A673 (cell line): ENCODE data around the gene BMERB1. TPM values are rescaled to one million over a fixed set of nuclear protein-coding genes. Genes with fewer than 3 reads are reported as not detected.

Experiments
- BruUV-seq: library from RNA; stranded (reverse); fragments of 400-500 nt; replicated peaks from 2 replicates; lab custom pipeline; 2021; lab: Mats Ljungman, UMichigan
- CTCF ChIA-PET: fragments of 300-600 bp; sonication (Branson Sonifier 250); formaldehyde crosslinking; loops from one replicate; lab custom pipeline; 2022; ENCODE audit warnings: antibody characterized with exemption; lab: Charles Lee
- POLR2A ChIA-PET: fragments of 300-600 bp; sonication (Branson Sonifier 250); formaldehyde crosslinking; loops from one replicate; lab custom pipeline; 2022; ENCODE audit warnings: antibody characterized with exemption; ENCODE audit not compliant: low non-redundant PET; lab: Charles Lee
- DNase-seq: peaks from one replicate; pipeline ENCODE4 v3.0.0-alpha.2; 2015; ENCODE audit warnings: low spot score
- H3K27ac ChIP-seq: fragments of 200-600 bp; sonication (generic); 2 replicates; pipeline ENCODE4 v1.5.1; 2016; ENCODE audit warnings: mixed run types, low read depth, mild to moderate bottlenecking, mixed read lengths, antibody characterized with exemption, low read length; ENCODE audit not compliant: poor library complexity, severe bottlenecking
- H3K27me3 ChIP-seq: fragments of 200-600 bp; sonication (generic); replicated peaks from 2 replicates; pipeline ENCODE4 v1.6.1; 2017; ENCODE audit warnings: mixed run types, low read depth, mild to moderate bottlenecking, mixed read lengths, antibody characterized with exemption, low read length; ENCODE audit not compliant: insufficient read depth, poor library complexity
- H3K36me3 ChIP-seq: fragments of 200-600 bp; sonication (generic); 2 replicates; pipeline ENCODE4 v1.6.1; 2016; ENCODE audit warnings: mixed run types, mild to moderate bottlenecking, mixed read lengths, antibody characterized with exemption, low read length; ENCODE audit not compliant: insufficient read depth, poor library complexity, severe bottlenecking
- H3K4me1 ChIP-seq: fragments of 200-600 bp; sonication (generic); 2 replicates; pipeline ENCODE4 v1.6.1; 2017; ENCODE audit warnings: mixed run types, mild to moderate bottlenecking, mixed read lengths, antibody characterized with exemption, low read length; ENCODE audit not compliant: insufficient read depth, poor library complexity, severe bottlenecking
- H3K4me3 ChIP-seq: fragments of 200-600 bp; sonication (generic); 2 replicates; pipeline ENCODE4 v1.5.1; 2016; ENCODE audit warnings: low read depth, mixed run types, mild to moderate bottlenecking, mixed read lengths, low read length; ENCODE audit not compliant: poor library complexity, severe bottlenecking
- H3K9me3 ChIP-seq: fragments of 200-600 bp; sonication (generic); 2 replicates; pipeline ENCODE4 v1.6.1; 2016; ENCODE audit warnings: mixed run types, low read depth, mild to moderate bottlenecking, mixed read lengths, antibody characterized with exemption, low read length; ENCODE audit not compliant: poor library complexity, severe bottlenecking
- CTCF ChIP-seq: fragments of 300-800, 200-600 bp; sonication (generic); conservative IDR thresholded peaks from 2 replicates; pipeline ENCODE4 v1.5.1; 2017; ENCODE audit warnings: low read depth, mild to moderate bottlenecking, antibody characterized with exemption, low read length, moderate library complexity, mixed read lengths
- EZH2 ChIP-seq: fragments of 200-600 bp; sonication (generic); IDR thresholded peaks from 2 replicates; pipeline ENCODE4 v1.6.1; 2017; ENCODE audit warnings: borderline replicate concordance, low read depth, mild to moderate bottlenecking, mixed read lengths, antibody characterized with exemption, low read length; ENCODE audit not compliant: poor library complexity, severe bottlenecking
- intact Hi-C: fragments of 100-400 bp; cut with micrococcal nuclease; formaldehyde crosslinking; loops from one replicate; pipeline ENCODE4 v1.10.0; 2022; ENCODE audit not compliant: unreplicated experiment
- total RNA-seq: library from RNA; stranded (reverse); gene quantifications from 2 replicates; pipeline ENCODE4 v1.2.3, GENCODE V29; 2021

The BMERB1 gene
- total RNA-seq, 1 experiment from 2014 or later: 11.5 TPM

- CTCF ChIA-PET: interaction anchor here (0.6 kb wide), 1 partner anchor 26 kb away, joined by 4 read pairs; no protein-coding TSS in a partner anchor
- H3K9me3 ChIP-seq: no peaks in the 10 kb centered on the region
- H3K4me3 ChIP-seq: no peak overlapping the region
- POLR2A ChIA-PET: no interaction called here
- H3K36me3 ChIP-seq: no peaks in the 10 kb centered on the region
- intact Hi-C loops: no loop called here
- no peaks in the 10 kb centered on the region for H3K4me1 ChIP-seq
- TF ChIP-seq CTCF (no peak), EZH2 (no peak)
- H3K27ac ChIP-seq: no peak overlapping the region
- BruUV-seq: no TSS peak
- no peaks in the 10 kb centered on the region for H3K27me3 ChIP-seq
- DNase-seq: no peak
Observed at GRCh38 chr16:15524966-15525365, 90.6 kb downstream of the BMERB1 start.

- POLR2A ChIA-PET: no interaction called here
- Histone ChIP-seq H3K36me3 (no peaks in the 10 kb centered on the region), H3K27ac (no peak overlapping the region), H3K4me3 (no peak overlapping the region), H3K9me3 (no peaks in the 10 kb centered on the region), H3K27me3 (no peaks in the 10 kb centered on the region), H3K4me1 (no peaks in the 10 kb centered on the region)
- CTCF ChIA-PET: no interaction called here
- intact Hi-C loops: no loop called here
- BruUV-seq: no TSS peak
- TF ChIP-seq CTCF: no peak
- no peak for TF ChIP-seq EZH2
- no peak for DNase-seq
Observed at GRCh38 chr16:15526097-15526496, 91.7 kb downstream of the BMERB1 start.

GRCh38 chr16:15526731-15527130 lies 92.3 kb downstream of the BMERB1 start:
- no peaks in the 10 kb centered on the region for H3K9me3 ChIP-seq
- no peak for DNase-seq
- no peaks in the 10 kb centered on the region for H3K4me1 ChIP-seq
- H3K36me3 ChIP-seq: no peaks in the 10 kb centered on the region
- intact Hi-C loops: no loop called here
- TF ChIP-seq CTCF (no peak), EZH2 (no peak)
- ChIA-PET POLR2A (no interaction called here), CTCF (no interaction called here)
- H3K27me3 ChIP-seq: no peaks in the 10 kb centered on the region
- no peak overlapping the region for H3K27ac ChIP-seq
- H3K4me3 ChIP-seq: no peak overlapping the region
- BruUV-seq: no TSS peak
